ENCODE data around the gene EIF5. TPM values are rescaled to one million over a fixed set of nuclear protein-coding genes. Genes with fewer than 3 reads are reported as not detected.

EIF5 gene
- total RNA-seq, 1 donor from 2014 or later = 222 TPM

- no peak for DNase-seq (ENCODE audit: low spot score)
- intact Hi-C loops (cut with DNase I) = no loop called here
Measured at GRCh38 chr14:103304706-103305105, 29.3 kb upstream of the EIF5 start.

- DNase-seq (ENCODE audit: low spot score) = no peak
- intact Hi-C loops (cut with DNase I) = no loop called here
Measured at GRCh38 chr14:103308717-103309616, 25.1 kb upstream of the EIF5 start.

GRCh38 chr14:103310576-103311095 lies 23.4 kb upstream of the EIF5 start:
- peak; percentile 22 for DNase-seq (ENCODE audit: low spot score)
- intact Hi-C loops (cut with DNase I) = no loop called here

- intact Hi-C loops (cut with DNase I) = no loop called here
- DNase-seq (ENCODE audit: low spot score) = peak; percentile 41
Measured at GRCh38 chr14:103311171-103311997, 22.7 kb upstream of the EIF5 start.

GRCh38 chr14:103312006-103312635 lies 21.9 kb upstream of the EIF5 start:
- peak; percentile 12 for DNase-seq (ENCODE audit: low spot score)
- intact Hi-C loops (cut with DNase I) = no loop called here

- intact Hi-C loops (cut with DNase I) = no loop called here
- peak; percentile 61 for DNase-seq (ENCODE audit: low spot score)
Measured at GRCh38 chr14:103313704-103314103, 20.3 kb upstream of the EIF5 start.

GRCh38 chr14:103314496-103315277 lies 19.4 kb upstream of the EIF5 start:
- intact Hi-C loops (cut with DNase I) = no loop called here
- DNase-seq (ENCODE audit: low spot score) = no peak

- intact Hi-C loops (cut with DNase I) = no loop called here
- no peak for DNase-seq (ENCODE audit: low spot score)
Measured at GRCh38 chr14:103315351-103315911, 18.6 kb upstream of the EIF5 start.

- intact Hi-C loops (cut with DNase I) = no loop called here
- no peak for DNase-seq (ENCODE audit: low spot score)
Measured at GRCh38 chr14:103315941-103316340, 18.1 kb upstream of the EIF5 start.

GRCh38 chr14:103316721-103317121 lies 17.3 kb upstream of the EIF5 start:
- DNase-seq (ENCODE audit: low spot score) = no peak
- intact Hi-C loops (cut with DNase I) = no loop called here

GRCh38 chr14:103317251-103317650 lies 16.8 kb upstream of the EIF5 start:
- intact Hi-C loops (cut with DNase I) = no loop called here
- DNase-seq (ENCODE audit: low spot score) = no peak

- DNase-seq (ENCODE audit: low spot score) = no peak
- intact Hi-C loops (cut with DNase I) = no loop called here
Measured at GRCh38 chr14:103317976-103318580, 16.0 kb upstream of the EIF5 start.

- no peak for DNase-seq (ENCODE audit: low spot score)
- intact Hi-C loops (cut with DNase I) = no loop called here
Measured at GRCh38 chr14:103318750-103319419, 15.2 kb upstream of the EIF5 start.

GRCh38 chr14:103319422-103319821 lies 14.6 kb upstream of the EIF5 start:
- intact Hi-C loops (cut with DNase I) = no loop called here
- DNase-seq (ENCODE audit: low spot score) = no peak

GRCh38 chr14:103326078-103326477 lies 8.0 kb upstream of the EIF5 start:
- DNase-seq (ENCODE audit: low spot score) = no peak
- intact Hi-C loops (cut with DNase I) = no loop called here

GRCh38 chr14:103328941-103329340 lies 5.1 kb upstream of the EIF5 start:
- intact Hi-C loops (cut with DNase I) = no loop called here
- no peak for DNase-seq (ENCODE audit: low spot score)

GRCh38 chr14:103329401-103330347 lies 4.4 kb upstream of the EIF5 start:
- intact Hi-C loops (cut with DNase I) = no loop called here
- no peak for DNase-seq (ENCODE audit: low spot score)

Measured in cardiac septum (tissue), 1 donor.